Adrenal gland (tissue), 5 donors: ENCODE measurements around the gene ARHGEF4.

ENCODE experiments used
- CTCF ChIP-seq, 6 experiments: fragments of 450-650 bp in 4 of 6; fragments of 200-600 bp in 2 of 6; sonication (generic) in 1 of 6; IDR thresholded peaks; 1 replicate in 5 of 6; 2 replicates in 1 of 6; pipeline versions ENCODE4 v1.5.1 to v1.8.0; 2016 to 2021; ENCODE audit warnings: antibody characterized with exemption in 6 of 6, mild to moderate bottlenecking in 2 of 6, moderate library complexity in 1 of 6
- POLR2A ChIP-seq, 2 donors: fragments of 450-650 bp; IDR thresholded peaks; one replicate each; pipeline ENCODE4 v1.6.1; 2017; ENCODE audit warnings: antibody characterized with exemption in 2 of 2, mild to moderate bottlenecking in 2 of 2, moderate library complexity in 1 of 2
- donor health status: DM: no; HTN: no; CAD: no.

- TF ChIP-seq CTCF (IDR thresholded peaks at IDR 0.05) (no peak), POLR2A (IDR thresholded peaks at IDR 0.05) (no peak)
These were observed 140.0 kb downstream of the ARHGEF4 start for GRCh38 chr2:130976591-130977237.
